Thyroid gland (tissue), 4 donors: Measurements from ENCODE around the gene STIM1.

Experiments
- POLR2A ChIP-seq, 2 donors: fragments of 450-650 bp; IDR thresholded peaks; one replicate each; pipeline ENCODE4 v1.6.1; 2017; ENCODE audit warnings: antibody characterized with exemption in 2 of 2, mild to moderate bottlenecking in 2 of 2, moderate library complexity in 1 of 2
- TF ChIP-seq, protein P1 (sequence below), 6 experiments: fragments of 200-600 bp in 3 of 6; fragments of 450-650 bp in 3 of 6; sonication (generic) in 3 of 6; IDR thresholded peaks; one replicate each; pipeline ENCODE4 v1.5.1; 2016 to 2019; ENCODE audit warnings: antibody characterized with exemption in 6 of 6, mild to moderate bottlenecking in 2 of 6, inconsistent platforms in 1 of 6, moderate library complexity in 1 of 6

DNA sequence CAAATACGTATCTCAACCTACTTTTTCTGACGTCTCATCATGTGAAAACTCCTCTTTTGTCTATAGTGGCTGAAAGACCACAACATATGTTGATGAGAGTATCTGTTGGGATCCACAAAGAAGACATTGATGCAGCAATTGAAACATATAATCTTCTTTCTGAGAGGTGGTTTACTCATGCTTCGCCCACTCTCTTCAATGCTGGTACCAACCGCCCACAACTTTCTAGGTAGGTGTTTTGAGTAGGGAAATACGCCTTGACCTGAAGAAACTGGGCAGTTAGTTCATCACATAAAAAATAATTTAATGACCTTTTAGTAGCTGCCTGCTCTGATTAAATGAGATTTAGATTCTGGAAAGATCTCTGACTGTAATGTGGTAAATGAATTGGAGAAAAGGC is 256.4 kb downstream of the STIM1 start:
- TF ChIP-seq, protein P1, sequence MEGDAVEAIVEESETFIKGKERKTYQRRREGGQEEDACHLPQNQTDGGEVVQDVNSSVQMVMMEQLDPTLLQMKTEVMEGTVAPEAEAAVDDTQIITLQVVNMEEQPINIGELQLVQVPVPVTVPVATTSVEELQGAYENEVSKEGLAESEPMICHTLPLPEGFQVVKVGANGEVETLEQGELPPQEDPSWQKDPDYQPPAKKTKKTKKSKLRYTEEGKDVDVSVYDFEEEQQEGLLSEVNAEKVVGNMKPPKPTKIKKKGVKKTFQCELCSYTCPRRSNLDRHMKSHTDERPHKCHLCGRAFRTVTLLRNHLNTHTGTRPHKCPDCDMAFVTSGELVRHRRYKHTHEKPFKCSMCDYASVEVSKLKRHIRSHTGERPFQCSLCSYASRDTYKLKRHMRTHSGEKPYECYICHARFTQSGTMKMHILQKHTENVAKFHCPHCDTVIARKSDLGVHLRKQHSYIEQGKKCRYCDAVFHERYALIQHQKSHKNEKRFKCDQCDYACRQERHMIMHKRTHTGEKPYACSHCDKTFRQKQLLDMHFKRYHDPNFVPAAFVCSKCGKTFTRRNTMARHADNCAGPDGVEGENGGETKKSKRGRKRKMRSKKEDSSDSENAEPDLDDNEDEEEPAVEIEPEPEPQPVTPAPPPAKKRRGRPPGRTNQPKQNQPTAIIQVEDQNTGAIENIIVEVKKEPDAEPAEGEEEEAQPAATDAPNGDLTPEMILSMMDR (IDR thresholded peaks at IDR 0.05), result no peak
- no peak for TF ChIP-seq POLR2A (IDR thresholded peaks at IDR 0.05)
